ENCODE results near the gene TNRC6B.

- no peak for TF ChIP-seq CTCF (IDR thresholded peaks at IDR 0.05)
- TF ChIP-seq EZH2 (IDR thresholded peaks at IDR 0.05), result no peak
- no peak for TF ChIP-seq EZH2phosphoT487 (IDR thresholded peaks at IDR 0.05)
Measured at GRCh38 chr22:40249286-40249685, 71.6 kb downstream of the TNRC6B start.

Data from neural progenitor cell (in vitro differentiated cells).